Anterior cingulate cortex (tissue), 58 donors: Measurements from ENCODE around the gene DPYD.

Experiments
- DNase-seq, 58 donors: peaks; one replicate each; lab custom pipeline; 2025; lab: John Stamatoyannopoulos, UW

DPYD gene

GRCh38 chr1:97727029-97727428, 193.8 kb downstream of the DPYD start:
- DNase-seq: no peak

- no peak for DNase-seq
These were observed 194.4 kb downstream of the DPYD start for GRCh38 chr1:97726386-97726785.

- DNase-seq: no peak
These were observed 199.6 kb downstream of the DPYD start for GRCh38 chr1:97721221-97721620.

- no peak for DNase-seq
These were observed 207.9 kb downstream of the DPYD start for GRCh38 chr1:97712980-97713379.

GRCh38 chr1:97711858-97712257, 209.0 kb downstream of the DPYD start:
- DNase-seq: no peak

GRCh38 chr1:97693601-97694000, 227.2 kb downstream of the DPYD start:
- no peak for DNase-seq

GRCh38 chr1:97691325-97691724, 229.5 kb downstream of the DPYD start:
- DNase-seq: no peak

GRCh38 chr1:97685360-97685759, 235.5 kb downstream of the DPYD start:
- DNase-seq: no peak

- DNase-seq: no peak
These were observed 239.9 kb downstream of the DPYD start for GRCh38 chr1:97680894-97681293.

- no peak for DNase-seq
These were observed 240.4 kb downstream of the DPYD start for GRCh38 chr1:97680470-97680869.

- DNase-seq: no peak
These were observed 243.1 kb downstream of the DPYD start for GRCh38 chr1:97677702-97678101.

- no peak for DNase-seq
These were observed 246.3 kb downstream of the DPYD start for GRCh38 chr1:97674517-97674916.

- DNase-seq: peak in 7 of 58 donors; percentile 1 to 24 (median 6)
These were observed 251.9 kb downstream of the DPYD start for GRCh38 chr1:97668945-97669344.

- DNase-seq: no peak
These were observed 260.3 kb downstream of the DPYD start for GRCh38 chr1:97660431-97661105.

- peak in 1 of 58 donors; percentile 22 for DNase-seq
These were observed 265.8 kb downstream of the DPYD start for GRCh38 chr1:97654876-97655585.

- DNase-seq: no peak
These were observed 269.6 kb downstream of the DPYD start for GRCh38 chr1:97651250-97651649.

- DNase-seq: no peak
These were observed 271.2 kb downstream of the DPYD start for GRCh38 chr1:97649591-97649990.

- no peak for DNase-seq
These were observed 273.1 kb downstream of the DPYD start for GRCh38 chr1:97647776-97648175.

GRCh38 chr1:97646071-97646470, 274.8 kb downstream of the DPYD start:
- DNase-seq: no peak

GRCh38 chr1:97640677-97641076, 280.2 kb downstream of the DPYD start:
- no peak for DNase-seq

GRCh38 chr1:97636941-97637340, 283.9 kb downstream of the DPYD start:
- DNase-seq: no peak

- DNase-seq: no peak
These were observed 286.1 kb downstream of the DPYD start for GRCh38 chr1:97634758-97635157.
